Germinal center (tissue), 1 donor: ENCODE results near the gene TTLL3.
A peak's percentile ranks its signal among the peaks of the same experiment; 100 is the strongest.
"Not testable (repeated sequence)": the region's sequence is repeated elsewhere in the genome, so short reads cannot be mapped to it uniquely, and the experiment has no call there.

Source experiments
- DNase-seq: peaks from one replicate; pipeline ENCODE4 v3.0.0; 2012; ENCODE audit warnings: mixed read lengths, low spot score

Gene TTLL3, protein sequence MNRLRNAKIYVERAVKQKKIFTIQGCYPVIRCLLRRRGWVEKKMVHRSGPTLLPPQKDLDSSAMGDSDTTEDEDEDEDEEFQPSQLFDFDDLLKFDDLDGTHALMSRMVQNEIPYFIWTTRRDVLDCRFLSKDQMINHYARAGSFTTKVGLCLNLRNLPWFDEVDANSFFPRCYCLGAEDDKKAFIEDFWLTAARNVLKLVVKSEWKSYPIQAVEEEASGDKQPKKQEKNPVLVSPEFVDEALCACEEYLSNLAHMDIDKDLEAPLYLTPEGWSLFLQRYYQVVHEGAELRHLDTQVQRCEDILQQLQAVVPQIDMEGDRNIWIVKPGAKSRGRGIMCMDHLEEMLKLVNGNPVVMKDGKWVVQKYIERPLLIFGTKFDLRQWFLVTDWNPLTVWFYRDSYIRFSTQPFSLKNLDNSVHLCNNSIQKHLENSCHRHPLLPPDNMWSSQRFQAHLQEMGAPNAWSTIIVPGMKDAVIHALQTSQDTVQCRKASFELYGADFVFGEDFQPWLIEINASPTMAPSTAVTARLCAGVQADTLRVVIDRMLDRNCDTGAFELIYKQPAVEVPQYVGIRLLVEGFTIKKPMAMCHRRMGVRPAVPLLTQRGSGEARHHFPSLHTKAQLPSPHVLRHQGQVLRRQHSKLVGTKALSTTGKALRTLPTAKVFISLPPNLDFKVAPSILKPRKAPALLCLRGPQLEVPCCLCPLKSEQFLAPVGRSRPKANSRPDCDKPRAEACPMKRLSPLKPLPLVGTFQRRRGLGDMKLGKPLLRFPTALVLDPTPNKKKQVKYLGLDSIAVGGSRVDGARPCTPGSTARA

GRCh38 chr3:9809615-9810432 is at the start of gene TTLL3:
Gene TTLL3 (plus strand): TSS chr3:9810262. CDS start chr3:9810662, 400 bp downstream.
- DNase-seq = peak; percentile 61

DNA sequence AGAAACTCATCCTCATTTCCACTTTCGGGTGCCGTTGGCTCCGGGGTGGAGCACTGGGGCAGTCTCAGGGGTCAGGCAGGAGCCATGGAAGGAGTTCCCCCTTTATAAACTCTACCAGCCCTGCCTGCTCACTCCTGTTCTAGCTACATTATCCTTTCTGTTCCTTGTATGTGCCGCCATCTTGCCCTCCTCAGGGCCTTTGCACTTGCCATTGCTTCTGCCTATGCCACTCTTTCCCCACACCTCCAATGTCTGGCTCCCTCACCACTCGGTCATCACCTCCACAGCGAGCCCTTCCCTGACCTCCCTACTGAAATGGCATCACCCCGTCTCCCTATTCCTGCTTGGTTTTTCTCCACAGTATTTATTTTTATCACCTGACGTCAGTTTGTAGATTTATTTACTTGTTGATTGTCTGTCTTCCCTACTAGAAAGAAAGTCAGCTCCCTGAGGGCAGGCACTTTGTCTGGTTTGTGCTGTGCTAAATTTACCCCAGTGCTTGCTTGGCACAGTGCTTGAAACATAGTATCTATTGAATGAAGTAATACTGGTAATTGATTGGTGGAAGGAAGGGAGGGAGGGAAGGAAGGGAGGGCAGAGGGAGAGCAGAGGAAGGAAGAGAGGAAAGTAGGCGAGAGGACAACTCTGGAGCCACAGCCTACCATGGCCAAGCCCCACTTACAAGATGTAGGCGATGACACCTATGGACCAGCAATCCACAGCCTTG is 49.1 kb upstream of the TTLL3 start:
- no peak for DNase-seq

GRCh38 chr3:9761919-9762318 is 48.1 kb upstream of the TTLL3 start:
- DNase-seq = no peak

GRCh38 chr3:9762871-9763270 is 47.2 kb upstream of the TTLL3 start:
- DNase-seq = no peak

GRCh38 chr3:9765865-9766264 is 44.2 kb upstream of the TTLL3 start:
- no peak for DNase-seq

GRCh38 chr3:9767418-9767817 is 42.6 kb upstream of the TTLL3 start:
- DNase-seq = no peak

- no peak for DNase-seq
These were observed 41.8 kb upstream of the TTLL3 start for GRCh38 chr3:9768141-9768775.

DNA sequence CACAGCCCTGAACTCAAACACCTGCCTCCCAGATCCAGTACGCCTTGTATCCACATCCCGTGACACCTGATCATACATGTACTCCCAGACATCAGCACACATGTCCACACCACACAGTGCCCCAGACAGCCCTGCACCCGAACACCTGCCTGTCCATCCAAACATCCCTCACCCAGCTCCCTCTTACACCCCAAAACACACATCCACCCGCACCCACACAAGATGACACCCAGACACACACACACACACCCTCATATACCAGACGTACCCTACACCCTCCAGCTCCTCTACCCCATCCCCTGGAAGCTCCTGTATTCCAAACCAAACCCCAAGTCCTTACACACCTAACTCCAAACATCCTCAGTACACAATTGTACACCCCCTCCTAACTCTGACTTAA is 41.0 kb upstream of the TTLL3 start:
- no peak for DNase-seq

DNA sequence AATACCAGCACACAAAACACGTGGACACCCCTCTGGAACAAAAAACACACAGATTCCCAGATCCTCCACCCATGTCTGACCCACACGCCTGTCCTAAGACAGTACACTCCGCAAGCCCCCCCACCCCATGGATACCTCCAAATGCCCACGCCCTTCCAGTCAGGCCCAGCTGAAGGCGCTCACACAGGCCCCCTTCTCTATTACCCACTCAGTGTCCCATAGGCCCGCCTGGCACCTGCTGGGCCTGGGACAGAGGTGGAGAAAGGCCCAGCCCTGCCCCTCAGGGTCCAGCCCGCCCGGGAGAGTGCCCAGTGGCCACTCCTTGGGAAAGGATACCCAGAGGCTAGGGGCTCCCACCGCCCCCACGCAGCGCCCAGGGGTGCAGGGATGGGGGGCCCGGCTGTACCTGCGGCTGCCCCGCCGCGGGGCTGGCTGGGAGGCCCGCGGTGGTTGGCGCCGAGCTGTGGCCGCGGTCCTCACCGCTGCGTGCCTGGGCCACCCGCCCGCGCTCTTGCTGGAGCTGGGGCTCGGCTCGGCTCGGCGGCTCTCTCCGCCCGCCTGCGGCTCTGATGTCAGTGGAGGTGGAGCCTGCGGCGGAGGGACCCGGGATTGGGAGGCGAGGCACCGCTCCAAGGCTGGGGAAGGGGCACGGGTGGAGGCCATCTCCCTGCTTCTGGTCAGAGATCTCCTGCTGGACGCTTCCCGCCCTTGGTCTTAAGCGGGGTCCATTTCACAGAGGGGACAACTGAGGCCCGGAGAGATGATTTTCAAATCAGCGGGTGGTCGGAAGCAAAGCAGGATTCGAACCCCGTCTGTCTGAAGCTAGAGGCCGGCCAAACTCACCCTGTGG is 40.4 kb upstream of the TTLL3 start, which contains the start of gene CAMK1:
CAMK1 (minus strand) TSS at position 522 of the 850 bp plus-strand sequence. CDS start 2,198 bp downstream, outside the sequence.
- DNase-seq = peak; percentile 78

- no peak for DNase-seq
These were observed 39.7 kb upstream of the TTLL3 start for GRCh38 chr3:9770276-9770812.

DNA sequence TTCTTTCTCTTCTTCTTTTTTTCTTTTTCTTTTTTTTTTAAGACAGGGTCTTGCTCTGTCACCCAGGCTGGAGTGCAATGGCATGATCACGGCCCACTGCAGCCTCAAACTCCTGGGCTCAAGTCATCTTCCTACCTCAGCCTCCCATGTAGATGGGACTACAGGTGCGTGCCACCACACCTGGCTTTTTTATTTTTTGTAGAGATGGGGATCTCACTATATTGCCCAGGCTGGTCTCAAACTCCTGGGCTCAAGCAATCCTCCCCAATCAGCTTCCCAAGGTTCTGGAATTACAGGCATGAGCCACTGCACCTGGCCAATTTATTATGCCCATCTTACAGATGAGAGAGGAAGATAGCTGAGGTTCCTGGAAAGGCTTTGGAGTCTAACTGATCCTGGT is 39.1 kb upstream of the TTLL3 start:
- DNase-seq = not testable (repeated sequence)

DNA sequence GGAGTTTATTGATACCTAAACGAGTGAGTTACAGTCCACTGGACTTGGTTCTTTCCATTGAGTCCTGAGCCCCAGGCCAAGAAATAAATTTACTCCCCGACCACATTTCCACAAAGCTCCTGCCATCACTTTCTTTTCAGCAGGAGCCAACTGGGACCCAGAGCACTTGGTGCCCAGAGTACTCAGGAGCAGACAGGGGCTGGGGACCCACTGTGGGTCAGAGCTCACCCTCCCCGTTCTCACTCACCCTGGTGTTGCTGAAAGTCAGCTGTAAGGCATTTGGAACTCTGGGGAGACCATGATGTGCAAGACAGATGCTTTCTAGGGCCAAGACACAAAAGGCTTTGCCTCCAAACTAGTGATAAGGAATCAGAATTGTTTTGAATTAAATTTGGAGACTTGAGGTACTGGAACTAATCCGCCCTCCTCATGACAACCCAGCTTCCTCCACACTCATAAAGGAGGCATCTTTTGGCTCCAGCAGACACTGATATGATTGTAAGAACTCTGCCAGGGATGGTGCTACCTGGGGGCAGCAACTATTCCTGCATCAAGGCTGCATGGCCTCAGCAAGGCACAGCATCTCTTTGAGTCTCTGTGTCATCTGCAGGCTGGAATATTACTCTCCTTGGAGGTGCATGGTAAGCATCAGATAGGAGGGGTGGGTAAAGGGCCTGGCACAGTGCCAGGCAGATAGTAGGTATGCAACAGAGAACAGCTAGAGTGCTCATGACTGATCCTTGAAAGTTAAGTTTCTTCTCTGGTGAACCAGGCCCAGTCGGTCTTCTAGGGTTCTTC is 33.0 kb upstream of the TTLL3 start:
- DNase-seq = no peak

DNA sequence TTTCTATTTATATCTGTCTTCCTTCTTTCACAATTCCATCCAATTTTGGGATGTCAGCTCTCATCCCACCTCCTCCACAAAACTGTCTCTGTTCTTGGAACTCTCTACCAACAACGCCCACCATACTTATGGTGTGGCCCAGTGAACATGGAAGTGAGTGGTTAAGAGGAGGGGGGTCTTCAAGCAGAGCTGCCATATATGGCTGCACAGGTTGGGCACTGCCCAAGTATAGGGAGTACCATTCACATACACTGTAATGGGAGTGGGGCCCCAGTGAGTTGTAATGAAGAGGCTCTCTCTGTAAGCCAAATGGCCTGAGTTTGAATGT is 32.4 kb upstream of the TTLL3 start:
- no peak for DNase-seq

GRCh38 chr3:9778143-9779074 is 31.7 kb upstream of the TTLL3 start:
- DNase-seq = no peak

- DNase-seq = peak; percentile 45
These were observed 30.9 kb upstream of the TTLL3 start for GRCh38 chr3:9779075-9779593.

- peak; percentile 78 for DNase-seq
These were observed 30.2 kb upstream of the TTLL3 start for GRCh38 chr3:9779721-9780457.

GRCh38 chr3:9780458-9780812 is 29.6 kb upstream of the TTLL3 start:
- peak; percentile 36 for DNase-seq
